HEK293 (cell line): ENCODE results near the gene ICAM1.

Source experiments
- CTCF ChIA-PET: fragments of 350-600 bp; formaldehyde crosslinking; extraction: SDS; loops from one replicate; lab custom pipeline; 2021; ENCODE audit warnings: antibody characterized with exemption; lab: Yijun Ruan, JAX
- POLR2A ChIA-PET: fragments of 300-600 bp; formaldehyde crosslinking; extraction: SDS; loops from one replicate; lab custom pipeline; 2020; ENCODE audit warnings: antibody characterized with exemption, inconsistent platforms; lab: Yijun Ruan, JAX
- H3K27ac ChIP-seq: fragments of 200-500 bp; sonication (Bioruptor generic); 2 replicates; pipeline ENCODE4 v1.5.1; 2014; ENCODE audit warnings: low read depth, low read length, control low read depth, inconsistent platforms; ENCODE audit errors: extremely low read depth
- H3K36me3 ChIP-seq, 2 experiments: fragments of 200-500 bp in 1 of 2; sonication (Bioruptor generic) in 1 of 2; 1 replicate in 1 of 2; 2 replicates in 1 of 2; pipeline ENCODE4 v1.5.1; 2014 to 2017; ENCODE audit warnings: inconsistent platforms in 2 of 2, low read length in 2 of 2; ENCODE audit not compliant: control insufficient read depth in 2 of 2, insufficient read depth in 1 of 2
- H3K4me1 ChIP-seq: fragments of 200-500 bp; sonication (Bioruptor generic); 2 replicates; pipeline ENCODE4 v1.5.1; 2014; ENCODE audit warnings: mild to moderate bottlenecking, low read length, inconsistent platforms; ENCODE audit not compliant: control insufficient read depth, insufficient read depth
- H3K4me3 ChIP-seq: 2 replicates; pipeline ENCODE4 v1.5.1; 2011; ENCODE audit warnings: low read depth, mild to moderate bottlenecking, control low read depth, low read length, moderate library complexity
- H3K9me3 ChIP-seq: fragments of 200-500 bp; sonication (Bioruptor generic); 2 replicates; pipeline ENCODE4 v1.5.1; 2014; ENCODE audit warnings: low read depth, low read length, inconsistent platforms; ENCODE audit not compliant: control insufficient read depth, insufficient read depth
- SP3 ChIP-seq: fragments of 450-650 bp; formaldehyde crosslinking; IDR thresholded peaks from 2 replicates; pipeline ENCODE4 v1.5.1; 2016; ENCODE audit warnings: missing biosample characterization, missing genetic modification characterization
- TRIM28 ChIP-seq: IDR thresholded peaks from 2 replicates; pipeline ENCODE4 v1.6.1; 2011; ENCODE audit warnings: low read length, control low read depth, borderline replicate concordance
- ZNF121 ChIP-seq: fragments of 450-650 bp; formaldehyde crosslinking; IDR thresholded peaks from 2 replicates; pipeline ENCODE4 v1.5.1; 2016; ENCODE audit warnings: missing biosample characterization, missing genetic modification characterization
- ZNF133 ChIP-seq: fragments of 450-650 bp; formaldehyde crosslinking; IDR thresholded peaks from 2 replicates; pipeline ENCODE4 v1.5.1; 2016; ENCODE audit warnings: missing biosample characterization, missing genetic modification characterization
- ZNF146 ChIP-seq: fragments of 450-650 bp; formaldehyde crosslinking; IDR thresholded peaks from 2 replicates; pipeline ENCODE4 v1.5.1; 2016; ENCODE audit warnings: missing biosample characterization, missing genetic modification characterization
- ZNF239 ChIP-seq: fragments of 450-650 bp; formaldehyde crosslinking; IDR thresholded peaks from 2 replicates; pipeline ENCODE4 v1.5.1; 2016; ENCODE audit warnings: missing biosample characterization, missing genetic modification characterization
- ZNF26 ChIP-seq: fragments of 450-650 bp; formaldehyde crosslinking; IDR thresholded peaks from 2 replicates; pipeline ENCODE4 v1.5.1; 2016; ENCODE audit warnings: missing biosample characterization, missing genetic modification characterization
- ZNF280D ChIP-seq: fragments of 450-650 bp; formaldehyde crosslinking; IDR thresholded peaks from 2 replicates; pipeline ENCODE4 v1.5.1; 2016; ENCODE audit warnings: missing biosample characterization, missing genetic modification characterization
- ZNF341 ChIP-seq: fragments of 450-650 bp; formaldehyde crosslinking; IDR thresholded peaks from 2 replicates; pipeline ENCODE4; 2016; ENCODE audit warnings: low read depth, missing biosample characterization, missing genetic modification characterization
- ZNF416 ChIP-seq: fragments of 450-650 bp; formaldehyde crosslinking; IDR thresholded peaks from 2 replicates; pipeline ENCODE4 v1.5.1; 2016; ENCODE audit warnings: missing biosample characterization, missing genetic modification characterization
- ZNF561 ChIP-seq: fragments of 450-650 bp; IDR thresholded peaks from 2 replicates; pipeline ENCODE4 v1.5.1; 2018; ENCODE audit warnings: missing biosample characterization, missing genetic modification characterization, borderline replicate concordance
- ZNF654 ChIP-seq: fragments of 450-650 bp; formaldehyde crosslinking; IDR thresholded peaks from 2 replicates; pipeline ENCODE4 v1.5.1; 2016; ENCODE audit warnings: low read depth, missing biosample characterization, missing genetic modification characterization
- ZNF701 ChIP-seq: fragments of 450-650 bp; formaldehyde crosslinking; IDR thresholded peaks from 2 replicates; pipeline ENCODE4 v1.5.1; 2016; ENCODE audit warnings: missing biosample characterization, missing genetic modification characterization
- ZNF776 ChIP-seq: fragments of 450-650 bp; formaldehyde crosslinking; IDR thresholded peaks from 2 replicates; pipeline ENCODE4 v1.5.0; 2017; ENCODE audit warnings: missing biosample characterization, missing genetic modification characterization, borderline replicate concordance
- ZNF792 ChIP-seq: fragments of 450-650 bp; formaldehyde crosslinking; IDR thresholded peaks from 2 replicates; pipeline ENCODE4 v1.5.1; 2016; ENCODE audit warnings: missing biosample characterization, missing genetic modification characterization
- TF ChIP-seq, protein P1 (sequence below): fragments of 450-650 bp; formaldehyde crosslinking; IDR thresholded peaks from 2 replicates; pipeline ENCODE4 v1.5.1; 2016; ENCODE audit warnings: missing biosample characterization, missing genetic modification characterization, borderline replicate concordance
- TF ChIP-seq, protein P2 (sequence below): fragments of 450-650 bp; formaldehyde crosslinking; IDR thresholded peaks from 2 replicates; pipeline ENCODE4 v1.5.1; 2016; ENCODE audit warnings: missing biosample characterization, missing genetic modification characterization
- TF ChIP-seq, protein P3 (sequence below): fragments of 450-650 bp; formaldehyde crosslinking; IDR thresholded peaks from 2 replicates; pipeline ENCODE4 v1.5.1; 2016; ENCODE audit warnings: missing biosample characterization, missing genetic modification characterization
- TF ChIP-seq, protein P4 (sequence below): fragments of 450-650 bp; IDR thresholded peaks from 2 replicates; pipeline ENCODE4 v1.5.1; 2018; ENCODE audit warnings: missing biosample characterization, mild to moderate bottlenecking, missing genetic modification characterization
- TF ChIP-seq, protein P5 (sequence below): fragments of 450-650 bp; formaldehyde crosslinking; IDR thresholded peaks from 2 replicates; pipeline ENCODE4 v1.5.1; 2017; ENCODE audit warnings: missing biosample characterization, missing genetic modification characterization

Gene ICAM1

GRCh38 chr19:10262771-10263170, 8.1 kb upstream of the ICAM1 start:
- Histone ChIP-seq H3K36me3 (peaks cover 4 to 23% of the 10 kb centered on the region in 2 experiments; a peak in 2 of 3 replicates), H3K9me3 (no peaks in the 10 kb centered on the region), H3K27ac (no peak overlapping the region), H3K4me1 (no peaks in the 10 kb centered on the region), H3K4me3 (no peak overlapping the region)
- POLR2A ChIA-PET, result interaction anchor here (0.6 to 1.0 kb wide), 3 partner anchors 16 to 121 kb away, joined by 4 read pairs; partner anchors contain the start of gene TYK2
- no peak for TF ChIP-seq ZNF792 (tag by site-specific recombination)
- no peak for TF ChIP-seq TRIM28
- CTCF ChIA-PET, result interaction anchor here (7.9 kb wide), 1 partner anchor 124 kb away, joined by 141 read pairs; no protein-coding TSS in a partner anchor

- Histone ChIP-seq H3K4me1 (no peaks in the 10 kb centered on the region), H3K27ac (no peak overlapping the region), H3K36me3 (no peaks in the 10 kb centered on the region), H3K9me3 (no peaks in the 10 kb centered on the region), H3K4me3 (no peak overlapping the region)
- ChIA-PET CTCF (interaction anchor here (0.6 to 9.2 kb wide), 6 partner anchors 7 to 126 kb away, joined by 3 to 170 read pairs (median 24); partner anchors contain the start of gene ICAM5), POLR2A (interaction anchor here (0.7 to 1.6 kb wide), 2 partner anchors 65 to 122 kb away, joined by 3 to 5 read pairs; no protein-coding TSS in a partner anchor)
- TF ChIP-seq ZNF561 (tag by site-specific recombination) (no peak), SP3 (no peak), ZNF280D (no peak), ZNF133 (tag by site-specific recombination) (no peak), ZNF701 (tag by site-specific recombination) (no peak), ZNF654 (tag by site-specific recombination) (no peak), ZNF341 (tag by site-specific recombination) (no peak), ZNF26 (tag by site-specific recombination) (no peak), ZNF776 (no peak), ZNF121 (no peak), ZNF416 (no peak), ZNF146 (tag by site-specific recombination) (no peak), ZNF239 (tag by site-specific recombination) (no peak)
- TF ChIP-seq, protein P1, sequence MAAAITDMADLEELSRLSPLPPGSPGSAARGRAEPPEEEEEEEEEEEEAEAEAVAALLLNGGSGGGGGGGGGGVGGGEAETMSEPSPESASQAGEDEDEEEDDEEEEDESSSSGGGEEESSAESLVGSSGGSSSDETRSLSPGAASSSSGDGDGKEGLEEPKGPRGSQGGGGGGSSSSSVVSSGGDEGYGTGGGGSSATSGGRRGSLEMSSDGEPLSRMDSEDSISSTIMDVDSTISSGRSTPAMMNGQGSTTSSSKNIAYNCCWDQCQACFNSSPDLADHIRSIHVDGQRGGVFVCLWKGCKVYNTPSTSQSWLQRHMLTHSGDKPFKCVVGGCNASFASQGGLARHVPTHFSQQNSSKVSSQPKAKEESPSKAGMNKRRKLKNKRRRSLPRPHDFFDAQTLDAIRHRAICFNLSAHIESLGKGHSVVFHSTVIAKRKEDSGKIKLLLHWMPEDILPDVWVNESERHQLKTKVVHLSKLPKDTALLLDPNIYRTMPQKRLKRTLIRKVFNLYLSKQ (tag by site-specific recombination), result no peak
- TF ChIP-seq, protein P2, sequence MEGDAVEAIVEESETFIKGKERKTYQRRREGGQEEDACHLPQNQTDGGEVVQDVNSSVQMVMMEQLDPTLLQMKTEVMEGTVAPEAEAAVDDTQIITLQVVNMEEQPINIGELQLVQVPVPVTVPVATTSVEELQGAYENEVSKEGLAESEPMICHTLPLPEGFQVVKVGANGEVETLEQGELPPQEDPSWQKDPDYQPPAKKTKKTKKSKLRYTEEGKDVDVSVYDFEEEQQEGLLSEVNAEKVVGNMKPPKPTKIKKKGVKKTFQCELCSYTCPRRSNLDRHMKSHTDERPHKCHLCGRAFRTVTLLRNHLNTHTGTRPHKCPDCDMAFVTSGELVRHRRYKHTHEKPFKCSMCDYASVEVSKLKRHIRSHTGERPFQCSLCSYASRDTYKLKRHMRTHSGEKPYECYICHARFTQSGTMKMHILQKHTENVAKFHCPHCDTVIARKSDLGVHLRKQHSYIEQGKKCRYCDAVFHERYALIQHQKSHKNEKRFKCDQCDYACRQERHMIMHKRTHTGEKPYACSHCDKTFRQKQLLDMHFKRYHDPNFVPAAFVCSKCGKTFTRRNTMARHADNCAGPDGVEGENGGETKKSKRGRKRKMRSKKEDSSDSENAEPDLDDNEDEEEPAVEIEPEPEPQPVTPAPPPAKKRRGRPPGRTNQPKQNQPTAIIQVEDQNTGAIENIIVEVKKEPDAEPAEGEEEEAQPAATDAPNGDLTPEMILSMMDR, result no peak
- TF ChIP-seq, protein P3, sequence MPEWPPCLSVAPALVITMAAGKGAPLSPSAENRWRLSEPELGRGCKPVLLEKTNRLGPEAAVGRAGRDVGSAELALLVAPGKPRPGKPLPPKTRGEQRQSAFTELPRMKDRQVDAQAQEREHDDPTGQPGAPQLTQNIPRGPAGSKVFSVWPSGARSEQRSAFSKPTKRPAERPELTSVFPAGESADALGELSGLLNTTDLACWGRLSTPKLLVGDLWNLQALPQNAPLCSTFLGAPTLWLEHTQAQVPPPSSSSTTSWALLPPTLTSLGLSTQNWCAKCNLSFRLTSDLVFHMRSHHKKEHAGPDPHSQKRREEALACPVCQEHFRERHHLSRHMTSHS, result no peak
- TF ChIP-seq, protein P4, sequence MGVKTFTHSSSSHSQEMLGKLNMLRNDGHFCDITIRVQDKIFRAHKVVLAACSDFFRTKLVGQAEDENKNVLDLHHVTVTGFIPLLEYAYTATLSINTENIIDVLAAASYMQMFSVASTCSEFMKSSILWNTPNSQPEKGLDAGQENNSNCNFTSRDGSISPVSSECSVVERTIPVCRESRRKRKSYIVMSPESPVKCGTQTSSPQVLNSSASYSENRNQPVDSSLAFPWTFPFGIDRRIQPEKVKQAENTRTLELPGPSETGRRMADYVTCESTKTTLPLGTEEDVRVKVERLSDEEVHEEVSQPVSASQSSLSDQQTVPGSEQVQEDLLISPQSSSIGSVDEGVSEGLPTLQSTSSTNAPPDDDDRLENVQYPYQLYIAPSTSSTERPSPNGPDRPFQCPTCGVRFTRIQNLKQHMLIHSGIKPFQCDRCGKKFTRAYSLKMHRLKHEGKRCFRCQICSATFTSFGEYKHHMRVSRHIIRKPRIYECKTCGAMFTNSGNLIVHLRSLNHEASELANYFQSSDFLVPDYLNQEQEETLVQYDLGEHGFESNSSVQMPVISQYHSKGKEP, result no peak
- TF ChIP-seq, protein P5, sequence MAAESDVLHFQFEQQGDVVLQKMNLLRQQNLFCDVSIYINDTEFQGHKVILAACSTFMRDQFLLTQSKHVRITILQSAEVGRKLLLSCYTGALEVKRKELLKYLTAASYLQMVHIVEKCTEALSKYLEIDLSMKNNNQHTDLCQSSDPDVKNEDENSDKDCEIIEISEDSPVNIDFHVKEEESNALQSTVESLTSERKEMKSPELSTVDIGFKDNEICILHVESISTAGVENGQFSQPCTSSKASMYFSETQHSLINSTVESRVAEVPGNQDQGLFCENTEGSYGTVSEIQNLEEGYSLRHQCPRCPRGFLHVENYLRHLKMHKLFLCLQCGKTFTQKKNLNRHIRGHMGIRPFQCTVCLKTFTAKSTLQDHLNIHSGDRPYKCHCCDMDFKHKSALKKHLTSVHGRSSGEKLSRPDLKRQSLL (tag by site-specific recombination), result no peak
- TF ChIP-seq, all 188 proteins: peak for 0
Measured at GRCh38 chr19:10266706-10267105, 4.2 kb upstream of the ICAM1 start.
